CD4-positive, alpha-beta memory T cell (primary cell): Measurements from ENCODE around the gene SSH2. TPM values are rescaled to one million over a fixed set of nuclear protein-coding genes. Genes with fewer than 3 reads are reported as not detected.

Source experiments
- CTCF ChIA-PET: fragments of 350-600 bp; sonication (Branson Sonifier 250); formaldehyde crosslinking; loops from one replicate; lab custom pipeline; 2021; ENCODE audit warnings: inconsistent platforms; ENCODE audit not compliant: partially characterized antibody; lab: Charles Lee
- POLR2A ChIA-PET: fragments of 350-600 bp; sonication (Branson Sonifier 250); formaldehyde crosslinking; loops from one replicate; lab custom pipeline; 2021; ENCODE audit not compliant: partially characterized antibody; lab: Charles Lee
- DNase-seq, 5 donors: peaks; one replicate each; pipeline versions ENCODE4 v3.0.0 to v3.0.0-alpha.2; 2020 to 2022; ENCODE audit warnings: mixed read lengths in 1 of 5
- H3K27ac ChIP-seq: one replicate; pipeline ENCODE4 v1.7.0; 2013; ENCODE audit warnings: low read depth, low read length
- H3K27me3 ChIP-seq: 2 replicates; pipeline ENCODE4 v1.7.0; 2013; ENCODE audit warnings: mild to moderate bottlenecking, low read length, moderate library complexity; ENCODE audit not compliant: insufficient read depth
- H3K36me3 ChIP-seq: 2 replicates; pipeline ENCODE4 v1.7.0; 2013; ENCODE audit warnings: mild to moderate bottlenecking, low read length, moderate library complexity; ENCODE audit not compliant: insufficient read depth
- H3K4me1 ChIP-seq: 2 replicates; pipeline ENCODE4 v1.7.0; 2013; ENCODE audit warnings: mild to moderate bottlenecking, low read length, moderate library complexity; ENCODE audit not compliant: insufficient read depth
- H3K4me3 ChIP-seq, 2 donors: one replicate each; pipeline ENCODE4 v1.7.0; 2013; ENCODE audit warnings: low read length in 2 of 2, mild to moderate bottlenecking in 1 of 2
- H3K9me3 ChIP-seq, 2 donors: one replicate each; pipeline ENCODE4 v1.7.0; 2013; ENCODE audit warnings: low read length in 2 of 2, control low read depth in 1 of 2; ENCODE audit not compliant: control insufficient read depth in 1 of 2
- H3K27ac Mint-ChIP-seq, 7 donors: one replicate each; pipeline ENCODE4 v1.8.0; 2020 to 2021; ENCODE audit warnings: mixed read lengths in 7 of 7, mild to moderate bottlenecking in 6 of 7, inconsistent platforms in 3 of 7, moderate library complexity in 3 of 7
- H3K27me3 Mint-ChIP-seq, 2 donors: one replicate each; pipeline ENCODE4 v1.8.0; 2020 to 2021; ENCODE audit warnings: mixed read lengths in 2 of 2
- H3K36me3 Mint-ChIP-seq, 2 donors: one replicate each; pipeline ENCODE4 v1.8.0; 2020 to 2021; ENCODE audit warnings: mixed read lengths in 2 of 2, inconsistent platforms in 1 of 2, mild to moderate bottlenecking in 1 of 2
- H3K4me1 Mint-ChIP-seq, 4 donors: one replicate each; pipeline ENCODE4 v1.8.0; 2020 to 2021; ENCODE audit warnings: mixed read lengths in 4 of 4, mild to moderate bottlenecking in 1 of 4
- H3K4me3 Mint-ChIP-seq, 8 donors: one replicate each; pipeline ENCODE4 v1.8.0; 2020 to 2021; ENCODE audit warnings: mixed read lengths in 8 of 8, mild to moderate bottlenecking in 7 of 8, moderate library complexity in 6 of 8, inconsistent platforms in 3 of 8
- H3K9me3 Mint-ChIP-seq, 8 donors: one replicate each; pipeline ENCODE4 v1.8.0; 2020 to 2021; ENCODE audit warnings: mixed read lengths in 8 of 8, mild to moderate bottlenecking in 5 of 8, inconsistent platforms in 3 of 8, moderate library complexity in 1 of 8
- intact Hi-C: fragments of 100-400 bp; cut with micrococcal nuclease; formaldehyde crosslinking; loops from one replicate; pipeline ENCODE4 v1.15.1; 2023
- polyA plus RNA-seq, 2 donors: library from polyadenylated mRNA; unstranded; fragments of 300-500 nt; fragmentation: Illumina TruSeq; gene quantifications; one replicate each; pipeline ENCODE4 v1.2.3, GENCODE V29; 2021
- total RNA-seq, 2 experiments: library from RNA; stranded (reverse); gene quantifications; one replicate each; pipeline ENCODE4 v1.2.3, GENCODE V29; 2021

SSH2 gene
- total and polyA plus RNA-seq, 4 experiments from 2014 or later = 13.5 to 70.4 (median 54.2) TPM

DNA sequence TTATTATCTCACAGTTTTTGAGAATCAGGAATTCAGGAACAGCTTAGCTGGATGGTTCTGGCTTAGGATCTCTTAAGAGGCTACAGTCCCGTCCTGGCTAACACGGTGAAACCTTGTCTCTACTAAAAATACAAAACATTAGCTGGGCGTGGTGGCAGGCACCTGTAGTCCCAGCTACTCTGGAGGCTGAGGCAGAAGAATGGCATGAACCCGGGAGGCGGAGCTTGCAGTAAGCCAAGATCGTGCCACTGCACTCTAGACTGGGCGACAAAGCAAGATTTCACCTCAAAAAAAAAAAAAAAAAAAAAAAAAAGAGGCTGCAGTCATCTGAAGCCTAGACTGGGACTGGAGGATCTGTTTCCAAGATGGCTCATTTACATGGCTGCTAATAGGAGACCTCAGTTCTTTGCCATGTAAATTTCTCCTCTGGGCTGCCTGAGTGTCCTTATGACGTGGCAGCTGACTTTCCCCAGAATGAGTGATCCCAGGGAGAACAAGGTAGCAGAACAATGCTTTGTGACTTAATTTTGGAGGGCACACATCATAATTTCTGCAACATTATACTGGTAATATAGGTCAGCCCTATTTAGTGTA is 211.5 kb downstream of the SSH2 start:
- Histone ChIP-seq H3K36me3 (no peaks in the 10 kb centered on the region), H3K4me3 (no peak overlapping the region), H3K27me3 (no peaks in the 10 kb centered on the region), H3K9me3 (no peaks in the 10 kb centered on the region), H3K4me1 (peaks cover 63% of the 10 kb centered on the region), H3K27ac (no peak overlapping the region)
- ChIA-PET CTCF (interaction anchor here (0.7 to 1.2 kb wide), 2 partner anchors 89 to 211 kb away, joined by 3 read pairs; partner anchors contain the start of gene SSH2), POLR2A (interaction anchor here (1.8 kb wide), 1 partner anchor 13 kb away, joined by 7 read pairs; no protein-coding TSS in a partner anchor)
- Mint-ChIP-seq H3K36me3 (peaks cover 10 to 29% of the 10 kb centered on the region in 2 donors), H3K27ac (peak overlapping the region in 3 of 7 donors; percentile 79 to 91 (median 81)), H3K4me1 (peaks cover 59 to 88% (median 70%) of the 10 kb centered on the region in 4 donors), H3K27me3 (no peaks in the 10 kb centered on the region), H3K4me3 (no peak overlapping the region), H3K9me3 (peaks cover 0 to 2% (median 0%) of the 10 kb centered on the region in 8 donors)
- intact Hi-C loops = no loop called here
- no peak for DNase-seq

DNA sequence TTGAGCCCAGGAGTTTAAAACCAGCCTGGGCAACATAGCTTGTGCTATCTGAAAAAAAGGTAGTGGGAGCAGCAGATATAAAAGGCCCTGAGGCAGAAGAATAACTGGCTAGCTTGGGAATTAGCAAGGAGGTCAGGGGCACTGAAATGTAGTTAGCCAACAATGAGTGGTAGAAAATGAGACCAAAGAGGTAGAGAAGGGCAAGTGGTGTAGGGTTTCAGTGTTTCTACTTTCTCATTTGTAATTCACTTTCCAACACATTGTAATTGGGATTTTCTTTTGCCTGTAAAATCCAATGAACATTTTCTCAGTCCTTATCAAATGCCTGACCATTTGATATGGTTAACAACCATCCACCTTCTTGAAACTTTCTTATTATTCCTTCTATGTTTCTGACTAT is 212.2 kb downstream of the SSH2 start:
- no peak for DNase-seq
- Mint-ChIP-seq H3K27ac (peak overlapping the region in 6 of 7 donors; percentile 9 to 91 (median 48)), H3K9me3 (no peaks in the 10 kb centered on the region), H3K4me1 (peaks cover 53 to 86% (median 67%) of the 10 kb centered on the region in 4 donors), H3K4me3 (no peak overlapping the region), H3K27me3 (no peaks in the 10 kb centered on the region), H3K36me3 (peaks cover 12 to 31% of the 10 kb centered on the region in 2 donors)
- no peaks in the 10 kb centered on the region for H3K36me3 ChIP-seq
- no peaks in the 10 kb centered on the region for H3K27me3 ChIP-seq
- no peaks in the 10 kb centered on the region for H3K9me3 ChIP-seq
- POLR2A ChIA-PET = no interaction called here
- H3K27ac ChIP-seq = no peak overlapping the region
- peaks cover 60% of the 10 kb centered on the region for H3K4me1 ChIP-seq
- CTCF ChIA-PET = interaction anchor here (0.7 to 1.2 kb wide), 4 partner anchors 90 to 214 kb away, joined by 3 read pairs; partner anchors contain the start of gene SSH2
- H3K4me3 ChIP-seq = no peak overlapping the region
- intact Hi-C loops = no loop called here

DNA sequence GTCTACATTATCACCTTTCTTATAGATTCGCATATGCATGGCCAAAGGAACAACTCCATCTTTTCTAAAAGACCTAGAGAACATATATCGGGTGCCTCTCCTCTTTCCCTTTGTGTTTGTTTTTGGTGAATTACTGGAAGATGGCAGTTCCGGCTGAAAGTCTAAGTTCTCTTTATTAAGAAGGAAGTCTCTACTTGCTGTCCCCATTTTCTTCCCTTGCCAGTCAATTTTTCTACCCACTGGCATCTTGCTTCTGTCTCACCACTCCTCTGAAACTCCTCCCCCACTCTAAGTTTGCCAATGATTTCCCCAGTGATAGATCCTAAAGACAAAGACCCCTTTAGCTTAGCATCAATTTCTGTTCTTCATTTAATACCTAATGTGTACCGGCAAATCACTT is 213.5 kb downstream of the SSH2 start:
- peaks cover 18 to 37% of the 10 kb centered on the region in 2 donors for H3K36me3 Mint-ChIP-seq
- H3K4me3 Mint-ChIP-seq = peak overlapping the region in 1 of 8 donors; percentile 2
- peaks cover 52 to 86% (median 62%) of the 10 kb centered on the region in 4 donors for H3K4me1 Mint-ChIP-seq
- no peak overlapping the region for H3K27ac ChIP-seq
- H3K27me3 Mint-ChIP-seq = no peaks in the 10 kb centered on the region
- DNase-seq = no peak
- H3K27me3 ChIP-seq = no peaks in the 10 kb centered on the region
- no peaks in the 10 kb centered on the region for H3K9me3 ChIP-seq
- peaks cover 49% of the 10 kb centered on the region for H3K4me1 ChIP-seq
- intact Hi-C loops = no loop called here
- no peaks in the 10 kb centered on the region for H3K36me3 ChIP-seq
- H3K27ac Mint-ChIP-seq = peak overlapping the region in 6 of 7 donors; percentile 1 to 74 (median 26)
- H3K9me3 Mint-ChIP-seq = no peaks in the 10 kb centered on the region
- POLR2A ChIA-PET = no interaction called here
- H3K4me3 ChIP-seq = no peak overlapping the region
- CTCF ChIA-PET = no interaction called here

DNA sequence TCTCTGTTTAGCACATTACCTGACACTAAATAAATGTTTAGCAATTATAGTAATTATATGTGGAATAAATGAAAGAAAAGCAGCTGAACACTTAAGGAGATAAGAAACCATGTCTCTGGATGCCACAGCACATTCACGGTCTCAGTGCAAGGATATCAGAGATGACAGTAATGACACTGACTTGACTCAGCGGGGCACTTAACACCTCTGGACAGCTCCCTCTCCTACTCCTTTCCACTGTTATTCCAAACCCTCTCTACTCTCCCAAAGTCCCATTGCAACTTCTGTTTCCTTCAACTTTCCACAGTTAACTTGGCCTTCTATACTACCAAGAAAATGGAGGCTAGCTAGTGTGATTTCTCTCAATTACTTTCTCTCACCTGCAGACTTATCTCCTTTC is 214.3 kb downstream of the SSH2 start:
- POLR2A ChIA-PET = interaction anchor here (1.1 to 2.5 kb wide), 3 partner anchors 8 to 44 kb away, joined by 4 to 10 read pairs (median 5); no protein-coding TSS in a partner anchor
- intact Hi-C loops = no loop called here
- CTCF ChIA-PET = no interaction called here
- H3K9me3 Mint-ChIP-seq = no peaks in the 10 kb centered on the region
- no peak overlapping the region for H3K4me3 Mint-ChIP-seq
- H3K27ac ChIP-seq = no peak overlapping the region
- H3K27ac Mint-ChIP-seq = peak overlapping the region in 6 of 7 donors; percentile 3 to 83 (median 73)
- H3K4me1 Mint-ChIP-seq = peaks cover 51 to 86% (median 60%) of the 10 kb centered on the region in 4 donors
- no peaks in the 10 kb centered on the region for H3K27me3 ChIP-seq
- peaks cover 40% of the 10 kb centered on the region for H3K4me1 ChIP-seq
- no peaks in the 10 kb centered on the region for H3K9me3 ChIP-seq
- peaks cover 21 to 40% of the 10 kb centered on the region in 2 donors for H3K36me3 Mint-ChIP-seq
- DNase-seq = no peak
- no peak overlapping the region for H3K4me3 ChIP-seq
- H3K27me3 Mint-ChIP-seq = no peaks in the 10 kb centered on the region
- no peaks in the 10 kb centered on the region for H3K36me3 ChIP-seq

DNA sequence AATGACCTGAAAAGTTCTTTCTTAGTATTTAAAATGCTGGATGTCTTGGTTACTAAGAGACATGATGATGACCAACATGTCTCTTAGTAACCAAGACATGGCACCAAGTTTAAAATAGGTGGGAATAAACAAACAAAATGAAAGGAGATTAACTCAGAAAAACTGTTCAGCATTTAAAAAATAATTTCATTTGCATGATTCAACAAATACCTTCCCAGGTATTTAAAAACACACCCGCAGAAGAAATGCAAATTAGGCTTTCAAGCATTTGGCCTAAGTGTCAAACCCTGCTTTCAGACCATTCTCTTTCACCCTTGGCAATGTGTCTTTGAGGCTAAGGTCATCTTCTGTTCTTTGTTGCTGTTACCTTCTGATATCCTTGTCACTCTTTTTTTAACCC is 215.9 kb downstream of the SSH2 start:
- peak overlapping the region in 3 of 8 donors; percentile 0 to 54 (median 15) for H3K4me3 Mint-ChIP-seq
- Histone ChIP-seq H3K4me3 (no peak overlapping the region), H3K9me3 (no peaks in the 10 kb centered on the region), H3K4me1 (peaks cover 39% of the 10 kb centered on the region), H3K27me3 (no peaks in the 10 kb centered on the region), H3K36me3 (no peaks in the 10 kb centered on the region), H3K27ac (no peak overlapping the region)
- H3K27me3 Mint-ChIP-seq = no peaks in the 10 kb centered on the region
- CTCF ChIA-PET = no interaction called here
- H3K36me3 Mint-ChIP-seq = peaks cover 24 to 40% of the 10 kb centered on the region in 2 donors
- H3K9me3 Mint-ChIP-seq = no peaks in the 10 kb centered on the region
- H3K27ac Mint-ChIP-seq = peak overlapping the region; percentile 6 to 92 (median 77)
- POLR2A ChIA-PET = interaction anchor here (0.8 to 3.6 kb wide), 3 partner anchors 9 to 12 kb away, joined by 3 to 29 read pairs (median 10); no protein-coding TSS in a partner anchor
- H3K4me1 Mint-ChIP-seq = peaks cover 58 to 92% (median 68%) of the 10 kb centered on the region in 4 donors
- DNase-seq = no peak
- intact Hi-C loops = no loop called here

DNA sequence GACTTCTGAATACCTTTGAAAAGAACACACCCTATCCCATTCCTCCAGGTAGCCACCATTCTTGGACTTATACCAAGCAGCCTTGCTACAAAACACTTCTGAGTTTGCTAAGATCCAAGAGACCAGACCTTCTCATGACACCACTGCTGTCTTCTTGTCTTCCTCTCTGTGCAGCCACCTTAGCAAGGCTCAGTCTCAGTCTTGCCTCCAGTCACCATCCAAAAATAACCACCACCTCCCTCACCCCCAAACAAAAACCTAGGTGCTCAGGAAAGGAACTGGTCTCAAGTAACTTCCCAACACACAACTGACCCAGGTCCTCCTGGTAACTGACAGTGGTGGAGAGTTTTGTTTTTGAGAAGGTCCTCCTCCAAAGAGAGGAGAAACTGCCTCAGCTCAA is 216.4 kb downstream of the SSH2 start:
- Histone ChIP-seq H3K27ac (no peak overlapping the region), H3K4me1 (peaks cover 42% of the 10 kb centered on the region), H3K4me3 (no peak overlapping the region), H3K27me3 (no peaks in the 10 kb centered on the region), H3K9me3 (no peaks in the 10 kb centered on the region), H3K36me3 (no peaks in the 10 kb centered on the region)
- H3K27me3 Mint-ChIP-seq = no peaks in the 10 kb centered on the region
- peaks cover 54 to 89% (median 70%) of the 10 kb centered on the region in 4 donors for H3K4me1 Mint-ChIP-seq
- POLR2A ChIA-PET = interaction anchor here (0.8 to 3.6 kb wide), 3 partner anchors 8 to 11 kb away, joined by 3 to 29 read pairs (median 10); no protein-coding TSS in a partner anchor
- peak overlapping the region; percentile 68 to 92 (median 86) for H3K27ac Mint-ChIP-seq
- no peak for DNase-seq
- peak overlapping the region in 2 of 8 donors; percentile 9 to 54 for H3K4me3 Mint-ChIP-seq
- no peaks in the 10 kb centered on the region for H3K9me3 Mint-ChIP-seq
- CTCF ChIA-PET = no interaction called here
- H3K36me3 Mint-ChIP-seq = peaks cover 21 to 40% of the 10 kb centered on the region in 2 donors
- intact Hi-C loops = no loop called here
